HG02885 (cell line): ENCODE measurements around the gene ELOA.

Experiments used
- ATAC-seq: cut with Tn5 transposase; IDR thresholded peaks from one replicate; pipeline ENCODE4 v1.9.1; 2021; ENCODE audit warnings: mild to moderate bottlenecking; ENCODE audit not compliant: unreplicated experiment, poor library complexity

Gene ELOA

GRCh38 chr1:23743287-23744152 lies at the start of gene ELOA:
TSS of gene ELOA (plus strand) at chr1:23743471. CDS start at chr1:23743504, 33 bp downstream.
- peak; percentile 81 for ATAC-seq

GRCh38 chr1:23693599-23693998 lies 49.7 kb upstream of the ELOA start:
- no peak for ATAC-seq

- ATAC-seq: no peak
These were observed 48.9 kb upstream of the ELOA start for GRCh38 chr1:23694371-23694770.

- no peak for ATAC-seq
These were observed 47.6 kb upstream of the ELOA start for GRCh38 chr1:23695667-23696066.

GRCh38 chr1:23696335-23696989 lies 46.8 kb upstream of the ELOA start:
- no peak for ATAC-seq

GRCh38 chr1:23698466-23698865 lies 44.8 kb upstream of the ELOA start:
- ATAC-seq: no peak

GRCh38 chr1:23699280-23700179 lies 43.7 kb upstream of the ELOA start:
- no peak for ATAC-seq

- ATAC-seq: no peak
These were observed 42.0 kb upstream of the ELOA start for GRCh38 chr1:23701310-23701709.

- ATAC-seq: no peak
These were observed 41.3 kb upstream of the ELOA start for GRCh38 chr1:23701996-23702395.

GRCh38 chr1:23704834-23705495 lies 38.3 kb upstream of the ELOA start:
- ATAC-seq: no peak

GRCh38 chr1:23709229-23709628 lies 34.0 kb upstream of the ELOA start:
- ATAC-seq: no peak

- no peak for ATAC-seq
These were observed 24.8 kb upstream of the ELOA start for GRCh38 chr1:23718482-23718881.

- ATAC-seq: no peak
These were observed 24.0 kb upstream of the ELOA start for GRCh38 chr1:23719162-23719820.

GRCh38 chr1:23720256-23720995 lies 22.8 kb upstream of the ELOA start:
- ATAC-seq: peak; percentile 65

GRCh38 chr1:23722652-23723051 lies 20.6 kb upstream of the ELOA start:
- ATAC-seq: no peak

GRCh38 chr1:23726686-23727085 lies 16.6 kb upstream of the ELOA start:
- ATAC-seq: no peak

GRCh38 chr1:23727362-23727811 lies 15.9 kb upstream of the ELOA start:
- ATAC-seq: peak; percentile 49

- no peak for ATAC-seq
These were observed 10.7 kb upstream of the ELOA start for GRCh38 chr1:23732363-23733224.
